8988T (cell line): ENCODE measurements around the gene TMC1.
"Not testable (repeated sequence)": the region's sequence is repeated elsewhere in the genome, so short reads cannot be mapped to it uniquely, and the experiment has no call there.

Experiments
- DNase-seq: peaks from one replicate; pipeline ENCODE4 v3.0.0; 2011

Gene TMC1

DNA sequence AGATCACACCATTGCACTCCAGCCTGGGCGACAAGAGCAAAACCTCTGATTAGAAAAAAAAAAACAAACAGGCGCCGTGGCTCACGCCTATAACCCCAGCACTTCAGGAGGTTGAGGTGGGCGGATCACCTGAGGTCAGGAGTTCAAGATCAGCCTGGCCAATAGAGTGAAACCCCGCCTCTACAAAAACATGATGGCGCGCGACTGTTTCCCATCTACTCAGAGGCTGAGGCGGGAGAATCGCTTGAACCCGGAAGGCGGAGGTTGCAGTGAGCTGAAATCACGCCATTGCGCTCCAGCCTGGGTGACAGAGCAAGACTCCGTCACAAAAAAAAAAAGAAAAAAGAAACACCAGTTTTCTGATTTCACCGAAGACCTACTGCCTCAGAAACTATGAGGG lies at the start of gene TMC1:
Gene TMC1, plus strand, starts transcription at position 193 of the 400 bp plus-strand sequence. CDS start 127,041 bp downstream, outside the sequence.
- DNase-seq, result not testable (repeated sequence)

- DNase-seq, result no peak
Measured at GRCh38 chr9:72473474-72474261, 47.7 kb upstream of the TMC1 start.

DNA sequence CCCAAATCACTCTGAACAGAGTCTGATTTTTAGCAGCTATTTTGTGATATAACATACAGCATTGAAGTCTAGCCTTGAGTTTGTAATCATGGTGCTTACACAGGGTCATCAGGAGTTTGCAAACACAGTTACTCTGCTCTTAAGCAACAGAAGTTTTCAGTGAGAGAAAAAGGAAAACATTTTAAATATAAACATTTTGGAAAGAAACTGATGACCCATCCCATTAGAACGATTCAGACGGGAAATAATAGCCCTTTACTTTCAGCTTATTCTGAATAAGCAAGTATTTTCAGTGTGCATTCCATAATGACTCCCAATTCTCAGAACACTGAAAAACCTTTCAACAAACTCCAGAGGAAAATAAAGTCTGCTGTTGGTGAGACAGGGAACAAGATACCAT lies 46.7 kb upstream of the TMC1 start:
- no peak for DNase-seq

DNA sequence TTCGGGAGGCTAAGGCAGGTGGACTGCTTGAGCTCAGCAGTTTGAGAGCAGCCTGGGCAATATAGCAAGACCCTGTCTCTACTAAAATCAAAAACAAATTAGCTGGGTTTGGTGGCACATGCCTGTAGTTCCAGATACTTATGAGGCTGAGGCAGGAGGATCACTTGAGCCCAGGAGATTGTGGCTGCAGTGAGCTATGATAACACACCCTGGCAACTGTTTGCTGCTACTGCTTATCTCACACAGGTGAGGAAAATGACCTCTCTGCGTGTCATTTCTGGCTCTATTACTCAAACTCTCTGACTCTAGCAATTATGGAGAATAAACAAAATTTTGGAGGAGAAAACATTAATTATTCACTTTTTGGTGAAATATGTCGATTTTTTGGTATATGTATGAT lies 45.3 kb upstream of the TMC1 start:
- DNase-seq, result no peak

GRCh38 chr9:72476617-72477437 lies 44.6 kb upstream of the TMC1 start:
- DNase-seq, result no peak

GRCh38 chr9:72477930-72478518 lies 43.4 kb upstream of the TMC1 start:
- DNase-seq, result peak; percentile 83

GRCh38 chr9:72478966-72479365 lies 42.4 kb upstream of the TMC1 start:
- DNase-seq, result no peak

- not testable (repeated sequence) for DNase-seq
Measured at GRCh38 chr9:72480261-72480660, 41.1 kb upstream of the TMC1 start.

DNA sequence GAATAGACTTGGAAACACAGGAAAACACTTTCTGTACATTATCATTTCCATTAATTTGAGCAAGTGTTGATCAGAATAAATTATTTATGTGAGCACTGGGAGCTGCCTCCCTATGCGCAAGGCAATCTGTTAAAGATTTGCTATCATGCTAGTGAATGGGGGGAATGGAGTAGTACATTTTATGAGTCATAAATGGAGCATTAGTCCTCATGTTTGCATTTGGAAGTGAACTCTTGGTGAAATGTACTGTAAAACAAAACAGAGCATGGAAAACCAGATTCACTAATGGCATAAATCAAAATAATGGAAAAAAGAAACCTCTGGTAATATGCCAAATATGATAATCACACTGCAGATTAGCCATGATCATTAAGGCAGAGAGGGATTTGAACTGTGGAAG lies 40.5 kb upstream of the TMC1 start:
- DNase-seq, result no peak

DNA sequence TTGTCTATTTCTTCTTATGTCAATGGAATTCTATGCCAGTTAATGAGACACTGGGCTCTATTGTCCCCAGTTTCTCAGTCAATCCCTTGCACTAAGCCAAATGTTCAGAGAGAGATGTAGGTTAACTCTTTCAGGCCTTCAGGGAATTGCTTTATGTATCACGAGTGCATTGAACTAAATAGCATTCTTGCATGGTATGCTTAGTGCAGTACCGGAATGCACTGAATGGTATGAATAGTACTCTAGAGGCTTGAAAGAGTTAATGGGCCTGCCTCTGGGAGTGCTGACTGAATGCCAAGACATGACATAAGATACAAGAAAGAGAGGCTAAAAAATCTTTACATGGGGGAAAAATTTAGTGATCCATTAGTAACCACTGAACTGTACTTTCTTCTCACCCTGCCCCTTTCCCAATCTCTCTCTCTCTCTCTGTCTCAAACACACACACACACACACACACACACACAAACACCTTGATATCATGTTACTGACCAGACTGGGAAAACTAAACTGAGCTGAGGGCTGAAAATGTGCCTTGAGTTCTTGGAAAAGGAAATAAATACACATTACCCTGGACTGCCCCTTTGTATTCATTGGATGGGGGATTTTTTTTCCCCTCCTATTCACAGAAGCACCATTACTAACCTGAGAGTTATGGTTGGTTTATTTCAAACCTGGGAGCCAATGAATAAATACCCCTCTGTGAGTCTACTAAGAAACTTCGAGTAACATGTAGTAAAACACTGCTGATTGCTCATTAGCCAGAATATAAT lies 35.4 kb upstream of the TMC1 start:
- no peak for DNase-seq

GRCh38 chr9:72486594-72486955 lies 34.8 kb upstream of the TMC1 start:
- DNase-seq, result no peak

DNA sequence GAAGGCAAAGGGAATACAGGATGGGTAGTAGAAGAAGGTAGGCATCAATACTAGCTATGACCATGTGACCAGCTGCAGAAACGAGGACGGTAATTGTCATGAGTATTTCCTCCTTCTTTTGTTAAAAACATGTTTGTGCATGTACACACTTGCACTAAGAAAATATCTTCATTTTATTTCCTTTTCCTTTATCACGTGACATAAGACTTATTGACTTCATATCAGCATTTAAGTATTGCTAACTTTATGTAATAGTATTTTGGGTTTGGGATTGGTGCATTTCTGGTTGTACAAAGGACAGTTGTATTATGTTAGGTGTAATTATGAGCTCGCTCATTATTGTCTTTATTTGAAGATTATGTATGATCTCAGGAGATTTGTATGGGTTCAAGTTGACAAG lies 33.7 kb upstream of the TMC1 start:
- not testable (repeated sequence) for DNase-seq

GRCh38 chr9:72489986-72490385 lies 31.4 kb upstream of the TMC1 start:
- no peak for DNase-seq

DNA sequence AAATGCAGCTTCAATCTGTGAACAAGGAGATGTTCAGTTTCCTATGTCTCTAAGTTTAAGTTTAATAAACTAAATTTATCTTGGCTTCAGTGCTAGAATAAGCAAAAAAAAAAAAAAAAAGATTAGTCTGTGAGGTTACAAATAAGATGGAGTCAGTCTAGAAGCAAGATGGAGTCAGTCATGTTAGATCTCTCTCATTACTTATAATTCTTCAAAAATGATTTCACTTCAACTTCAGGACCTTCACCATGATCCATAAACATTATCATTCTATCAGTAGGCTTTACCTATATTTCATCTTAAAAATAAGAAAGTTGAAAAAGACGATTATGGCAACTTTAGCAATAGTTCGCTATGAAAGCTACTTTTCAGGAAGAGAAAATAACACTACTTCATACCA lies 30.2 kb upstream of the TMC1 start:
- DNase-seq, result no peak

DNA sequence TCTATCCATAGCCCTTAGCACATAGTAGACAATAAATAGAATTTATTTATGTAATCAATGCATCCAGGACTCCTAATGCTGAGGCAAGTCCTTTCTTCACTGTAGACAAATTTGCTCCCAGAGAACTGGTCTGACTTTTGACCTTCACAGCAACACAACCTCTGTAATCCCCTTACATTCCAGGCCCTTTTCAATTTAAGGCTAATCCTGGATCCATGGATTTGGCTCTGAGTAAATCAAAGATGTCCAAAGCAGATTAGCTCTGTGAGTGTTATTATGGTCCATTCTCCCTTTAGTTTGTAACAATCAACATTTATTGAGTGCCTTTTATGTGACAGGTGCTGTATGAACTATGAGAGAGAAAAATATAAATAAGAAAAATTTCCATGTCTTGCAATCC lies 27.4 kb upstream of the TMC1 start:
- DNase-seq, result no peak

DNA sequence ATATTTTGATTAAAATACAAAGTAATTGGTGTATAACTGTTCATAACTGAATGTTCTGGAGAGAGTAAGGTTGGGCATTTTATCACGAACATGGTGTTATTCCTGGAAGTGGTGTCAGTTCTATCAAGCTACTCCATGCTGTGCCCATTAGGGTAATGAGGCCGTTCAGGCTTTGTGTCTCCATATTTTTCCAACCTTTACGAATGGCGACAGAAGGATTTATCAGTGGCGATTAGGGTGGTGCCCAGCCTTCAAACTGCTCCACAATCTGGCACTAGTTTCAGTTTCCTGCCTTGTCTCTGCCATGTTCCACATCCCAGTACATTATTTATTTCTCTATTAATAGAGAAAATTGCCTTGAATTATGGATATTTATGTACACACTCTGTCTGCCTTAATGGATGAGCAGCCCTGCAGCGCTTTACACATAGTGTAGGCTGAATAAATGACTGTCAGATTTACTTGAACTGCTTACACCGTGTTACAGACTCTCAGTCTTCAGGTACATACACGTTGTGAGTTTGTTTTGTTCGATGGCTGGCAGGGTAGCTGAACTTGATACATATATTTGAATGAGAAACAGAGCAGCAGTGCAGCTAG lies 23.9 kb upstream of the TMC1 start:
- no peak for DNase-seq

DNA sequence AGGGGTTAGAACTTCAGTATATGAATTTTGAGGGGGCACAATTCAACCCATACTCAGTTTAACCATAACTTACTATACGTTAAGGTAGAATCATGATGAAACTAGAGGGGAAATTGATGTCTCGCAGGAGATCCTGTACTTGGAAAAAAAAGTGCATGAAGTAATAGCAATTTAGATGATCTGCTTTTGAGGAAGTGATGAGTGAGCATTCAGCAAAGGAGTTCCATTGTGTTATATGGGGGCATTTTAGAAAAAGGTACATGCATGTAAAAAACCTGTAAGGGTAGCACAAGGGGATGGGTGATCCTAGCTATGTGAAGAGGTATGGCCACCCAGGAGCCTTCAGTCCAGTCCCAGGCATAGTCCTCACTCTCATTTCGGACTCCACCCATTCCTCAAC lies 14.8 kb upstream of the TMC1 start:
- no peak for DNase-seq

DNA sequence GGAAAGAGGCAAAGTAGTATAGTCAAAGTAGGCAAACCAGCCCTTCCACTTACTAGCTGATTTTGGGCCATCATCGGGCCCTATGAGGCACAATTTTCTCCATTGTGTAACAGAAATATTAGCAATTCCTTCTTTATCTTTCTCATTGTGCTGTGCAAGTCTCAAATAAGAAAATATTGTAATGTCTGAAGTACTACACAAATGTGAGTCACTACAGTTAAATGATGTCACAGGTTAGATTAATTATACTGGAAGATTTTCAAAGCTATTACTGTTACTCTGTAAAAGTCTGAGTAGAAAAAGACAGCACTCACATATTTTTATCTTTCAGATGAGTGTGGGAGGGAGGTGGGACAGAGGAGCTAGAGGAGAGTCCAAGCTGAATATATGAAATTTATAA lies 12.4 kb upstream of the TMC1 start:
- no peak for DNase-seq

GRCh38 chr9:72509635-72510034 lies 11.8 kb upstream of the TMC1 start:
- no peak for DNase-seq

DNA sequence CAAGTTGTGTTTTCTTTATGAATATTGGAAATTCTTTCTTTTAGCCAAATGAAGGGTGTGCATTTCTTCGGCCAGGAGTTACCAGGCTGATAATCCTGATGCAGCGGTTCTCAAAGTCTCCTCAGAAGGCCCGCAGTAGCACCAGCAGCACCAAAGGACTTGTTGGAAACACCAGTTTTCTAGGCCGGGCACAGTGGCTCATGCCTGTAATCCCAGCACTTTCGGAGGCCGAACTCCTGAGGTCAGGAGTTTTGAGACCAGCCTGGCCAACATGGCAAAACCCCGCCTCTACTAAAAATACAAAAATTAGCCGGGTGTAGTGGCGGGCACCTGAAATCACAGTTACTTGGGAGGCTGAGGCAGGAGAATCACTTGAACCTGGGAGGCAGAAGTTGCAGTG lies 397 bp upstream of the TMC1 start:
- not testable (repeated sequence) for DNase-seq

- DNase-seq, result peak; percentile 34
Measured at GRCh38 chr9:72524820-72525540, 3.6 kb downstream of the TMC1 start.
